ENCODE results near the gene EXOC1. TPM values are rescaled to one million over a fixed set of nuclear protein-coding genes. Genes with fewer than 3 reads are reported as not detected.

The EXOC1 gene
- total RNA-seq, 2 donors from 2014 or later = 24.8 to 39.4 TPM

DNA sequence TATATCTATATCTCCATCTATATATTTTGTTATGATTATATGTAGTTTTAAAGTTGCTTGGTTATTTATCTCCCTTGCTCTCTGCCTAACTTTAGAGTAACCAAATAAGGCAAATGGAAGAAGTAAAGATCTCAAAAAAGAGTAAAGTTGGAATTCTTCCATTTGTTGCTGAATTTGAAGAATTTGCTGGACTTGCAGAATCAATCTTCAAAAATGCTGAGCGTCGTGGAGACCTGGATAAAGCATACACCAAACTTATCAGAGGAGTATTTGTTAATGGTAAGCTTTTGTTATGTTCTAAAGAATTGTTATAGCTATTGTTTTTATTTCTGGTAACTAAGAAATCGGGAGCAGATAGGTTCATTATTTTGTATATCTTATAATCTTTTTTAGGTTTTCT is 43.2 kb downstream of the EXOC1 start:
- no peaks in the 10 kb centered on the region for H3K9me3 ChIP-seq
- 93% methylated on average over 3 of the region's 3 CpGs for WGBS
- TF ChIP-seq POLR2AphosphoS5 (IDR thresholded peaks at IDR 0.05) = no peak
- TF ChIP-seq, protein P1, sequence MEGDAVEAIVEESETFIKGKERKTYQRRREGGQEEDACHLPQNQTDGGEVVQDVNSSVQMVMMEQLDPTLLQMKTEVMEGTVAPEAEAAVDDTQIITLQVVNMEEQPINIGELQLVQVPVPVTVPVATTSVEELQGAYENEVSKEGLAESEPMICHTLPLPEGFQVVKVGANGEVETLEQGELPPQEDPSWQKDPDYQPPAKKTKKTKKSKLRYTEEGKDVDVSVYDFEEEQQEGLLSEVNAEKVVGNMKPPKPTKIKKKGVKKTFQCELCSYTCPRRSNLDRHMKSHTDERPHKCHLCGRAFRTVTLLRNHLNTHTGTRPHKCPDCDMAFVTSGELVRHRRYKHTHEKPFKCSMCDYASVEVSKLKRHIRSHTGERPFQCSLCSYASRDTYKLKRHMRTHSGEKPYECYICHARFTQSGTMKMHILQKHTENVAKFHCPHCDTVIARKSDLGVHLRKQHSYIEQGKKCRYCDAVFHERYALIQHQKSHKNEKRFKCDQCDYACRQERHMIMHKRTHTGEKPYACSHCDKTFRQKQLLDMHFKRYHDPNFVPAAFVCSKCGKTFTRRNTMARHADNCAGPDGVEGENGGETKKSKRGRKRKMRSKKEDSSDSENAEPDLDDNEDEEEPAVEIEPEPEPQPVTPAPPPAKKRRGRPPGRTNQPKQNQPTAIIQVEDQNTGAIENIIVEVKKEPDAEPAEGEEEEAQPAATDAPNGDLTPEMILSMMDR (IDR thresholded peaks at IDR 0.05) = no peak
- TF ChIP-seq POLR2A (IDR thresholded peaks at IDR 0.05) = no peak
- H3K27me3 ChIP-seq (replicated peaks; ENCODE audit: insufficient read depth) = no peaks in the 10 kb centered on the region
- H3K27ac ChIP-seq = no peak overlapping the region
- intact Hi-C loops (cut with DNase I) = no loop called here
- H3K4me3 ChIP-seq = no peak overlapping the region
- DNase-seq (ENCODE audit: low spot score) = no peak
- H3K4me1 ChIP-seq (replicated peaks) = no peaks in the 10 kb centered on the region
- no peaks in the 10 kb centered on the region for H3K36me3 ChIP-seq

DNA sequence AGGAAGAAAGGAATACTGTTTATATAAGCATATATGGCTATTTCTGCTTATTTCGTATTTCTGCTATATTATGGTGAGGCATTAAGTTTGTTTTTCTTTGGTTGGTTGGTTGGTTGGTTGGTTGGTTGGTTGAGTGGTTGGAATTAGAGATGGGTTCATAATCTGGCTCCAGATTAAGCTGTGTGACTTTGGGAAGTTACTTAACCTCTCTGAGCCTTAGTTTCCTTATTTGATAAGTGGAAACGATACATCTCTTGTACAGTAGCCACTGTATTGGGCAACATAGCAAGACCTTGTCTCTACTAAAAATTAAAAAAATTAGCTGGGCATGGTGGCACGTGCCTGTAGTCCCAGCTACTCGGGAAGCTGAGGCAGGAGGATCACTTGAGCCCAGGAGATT is 49.2 kb downstream of the EXOC1 start:
- H3K4me1 ChIP-seq (replicated peaks) = no peaks in the 10 kb centered on the region
- WGBS = 97% methylated on average over 4 of the region's 4 CpGs
- no peaks in the 10 kb centered on the region for H3K27me3 ChIP-seq (replicated peaks; ENCODE audit: insufficient read depth)
- no peaks in the 10 kb centered on the region for H3K9me3 ChIP-seq
- DNase-seq (ENCODE audit: low spot score) = no peak
- intact Hi-C loops (cut with DNase I) = no loop called here
- H3K27ac ChIP-seq = no peak overlapping the region
- no peak for TF ChIP-seq POLR2AphosphoS5 (IDR thresholded peaks at IDR 0.05)
- TF ChIP-seq, protein P1 (IDR thresholded peaks at IDR 0.05) = no peak
- no peak for TF ChIP-seq POLR2A (IDR thresholded peaks at IDR 0.05)
- no peak overlapping the region for H3K4me3 ChIP-seq
- no peaks in the 10 kb centered on the region for H3K36me3 ChIP-seq

DNA sequence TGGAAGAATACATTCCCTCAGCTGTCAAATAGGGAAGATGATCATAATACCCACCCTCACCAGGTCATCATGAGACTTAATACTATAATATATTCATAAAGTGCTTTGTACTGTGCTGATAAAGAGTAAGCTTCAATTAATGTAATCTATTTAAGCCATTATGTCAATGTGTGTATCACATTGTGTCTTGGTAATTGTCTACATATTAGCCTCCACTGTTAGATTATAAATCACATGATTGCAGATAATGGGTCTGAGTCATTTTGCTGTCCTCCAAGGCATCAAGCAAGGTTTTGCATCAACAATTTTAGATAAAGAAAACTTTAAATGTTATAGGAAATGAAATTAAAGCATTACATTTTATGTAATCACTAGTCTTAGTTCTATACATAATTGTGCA is 50.1 kb downstream of the EXOC1 start:
- H3K9me3 ChIP-seq = no peaks in the 10 kb centered on the region
- no peak overlapping the region for H3K4me3 ChIP-seq
- TF ChIP-seq, protein P1 (IDR thresholded peaks at IDR 0.05) = no peak
- TF ChIP-seq POLR2A (IDR thresholded peaks at IDR 0.05) (no peak), POLR2AphosphoS5 (IDR thresholded peaks at IDR 0.05) (no peak)
- intact Hi-C loops (cut with DNase I) = no loop called here
- H3K27ac ChIP-seq = no peak overlapping the region
- H3K36me3 ChIP-seq = no peaks in the 10 kb centered on the region
- no peak for DNase-seq (ENCODE audit: low spot score)
- H3K4me1 ChIP-seq (replicated peaks) = no peaks in the 10 kb centered on the region
- H3K27me3 ChIP-seq (replicated peaks; ENCODE audit: insufficient read depth) = no peaks in the 10 kb centered on the region

DNA sequence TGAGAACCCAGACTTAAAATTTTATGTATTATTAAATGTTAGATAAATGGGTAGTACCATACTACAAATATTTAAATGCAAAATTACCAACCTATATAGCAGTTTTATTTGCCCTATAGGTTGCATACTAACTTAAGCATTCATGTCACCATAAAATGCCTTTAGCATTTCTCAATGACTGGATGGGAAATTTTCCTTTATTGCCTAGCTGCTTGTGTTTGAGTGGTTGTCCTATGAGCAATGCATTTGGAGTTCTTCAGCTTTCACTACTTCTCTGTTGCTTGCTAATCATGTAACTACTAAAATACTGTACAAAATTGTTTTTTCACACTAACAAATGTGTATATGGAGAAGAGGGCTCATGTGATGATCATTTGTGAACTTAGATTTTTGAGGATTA is 51.1 kb downstream of the EXOC1 start:
- intact Hi-C loops (cut with DNase I) = no loop called here
- Histone ChIP-seq H3K4me1 (replicated peaks) (no peaks in the 10 kb centered on the region), H3K4me3 (no peak overlapping the region), H3K36me3 (no peaks in the 10 kb centered on the region), H3K27ac (no peak overlapping the region), H3K27me3 (replicated peaks; ENCODE audit: insufficient read depth) (no peaks in the 10 kb centered on the region), H3K9me3 (no peaks in the 10 kb centered on the region)
- no peak for DNase-seq (ENCODE audit: low spot score)
- TF ChIP-seq POLR2AphosphoS5 (IDR thresholded peaks at IDR 0.05) (no peak), POLR2A (IDR thresholded peaks at IDR 0.05) (no peak)
- TF ChIP-seq, protein P1 (IDR thresholded peaks at IDR 0.05) = no peak

DNA sequence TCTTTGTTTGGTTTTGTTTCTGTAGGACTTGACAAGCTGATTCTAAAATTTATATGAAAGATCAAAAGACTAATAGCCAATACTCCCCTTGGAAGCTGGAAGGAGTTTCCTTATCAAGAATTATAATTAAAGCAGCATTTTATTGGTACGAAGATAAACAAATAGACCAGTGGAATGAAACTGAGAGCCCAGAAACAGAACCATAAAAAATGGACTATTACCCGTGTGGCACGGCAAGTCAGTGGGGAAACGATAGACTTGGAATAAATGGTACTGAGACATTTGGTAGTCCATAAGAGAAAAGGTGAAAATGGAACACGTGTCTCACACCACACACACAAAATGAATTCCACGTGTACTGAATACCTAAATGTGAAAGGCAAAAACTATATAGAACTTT is 52.9 kb downstream of the EXOC1 start:
- H3K27me3 ChIP-seq (replicated peaks; ENCODE audit: insufficient read depth) = no peaks in the 10 kb centered on the region
- H3K27ac ChIP-seq = no peak overlapping the region
- H3K36me3 ChIP-seq = no peaks in the 10 kb centered on the region
- H3K4me1 ChIP-seq (replicated peaks) = no peaks in the 10 kb centered on the region
- intact Hi-C loops (cut with DNase I) = no loop called here
- no peak for DNase-seq (ENCODE audit: low spot score)
- H3K9me3 ChIP-seq = no peaks in the 10 kb centered on the region
- no peak for TF ChIP-seq POLR2AphosphoS5 (IDR thresholded peaks at IDR 0.05)
- no peak for TF ChIP-seq POLR2A (IDR thresholded peaks at IDR 0.05)
- TF ChIP-seq, protein P1 (IDR thresholded peaks at IDR 0.05) = no peak
- H3K4me3 ChIP-seq = no peak overlapping the region
- 50% methylated on average over 6 of the region's 6 CpGs for WGBS

Data from prostate gland (tissue), 2 donors.